PC-9 (cell line): ENCODE results near the gene MICAL3. TPM values are rescaled to one million over a fixed set of nuclear protein-coding genes. Genes with fewer than 3 reads are reported as not detected.

Source experiments
- BruUV-seq: library from RNA; stranded (reverse); fragments of 400-500 nt; replicated peaks from 2 replicates; lab custom pipeline; 2021; lab: Mats Ljungman, UMichigan
- CTCF ChIA-PET: fragments of 300-600 bp; sonication (Branson Sonifier 250); formaldehyde crosslinking; loops from one replicate; lab custom pipeline; 2022; ENCODE audit warnings: antibody characterized with exemption; lab: Charles Lee
- POLR2A ChIA-PET: fragments of 300-600 bp; sonication (Branson Sonifier 250); formaldehyde crosslinking; loops from one replicate; lab custom pipeline; 2022; ENCODE audit warnings: antibody characterized with exemption; ENCODE audit not compliant: unreplicated experiment; lab: Charles Lee
- DNase-seq, 2 experiments: peaks; one replicate each; pipeline versions ENCODE4 v3.0.0 to v3.0.0-alpha.2; 2015 to 2022; ENCODE audit warnings: mixed read lengths in 1 of 2
- H2AFZ ChIP-seq: fragments of 200-600 bp; sonication (generic); 2 replicates; pipeline ENCODE4 v1.8.1; 2017; ENCODE audit warnings: antibody characterized with exemption
- H3F3A ChIP-seq: fragments of 200-600 bp; sonication (generic); 2 replicates; pipeline ENCODE4 v1.8.1; 2017; ENCODE audit warnings: antibody characterized with exemption, mild to moderate bottlenecking, low read depth; ENCODE audit not compliant: insufficient read depth
- H3K27ac ChIP-seq: fragments of 200-600 bp; sonication (generic); 2 replicates; pipeline ENCODE4 v1.6.1; 2016; ENCODE audit warnings: mixed run types
- H3K27me3 ChIP-seq: fragments of 200-600 bp; sonication (generic); 2 replicates; pipeline ENCODE4 v1.6.1; 2016; ENCODE audit warnings: low read depth, mixed run types; ENCODE audit not compliant: insufficient read depth
- H3K36me3 ChIP-seq: fragments of 200-600 bp; sonication (generic); 2 replicates; pipeline ENCODE4 v1.6.1; 2016; ENCODE audit warnings: low read depth, mixed run types
- H3K4me1 ChIP-seq: fragments of 200-600 bp; sonication (generic); replicated peaks from 2 replicates; pipeline ENCODE4 v1.6.1; 2016; ENCODE audit warnings: mixed run types; ENCODE audit not compliant: insufficient read depth
- H3K4me2 ChIP-seq: fragments of 200-600 bp; sonication (generic); 2 replicates; pipeline ENCODE4 v1.6.1; 2017; ENCODE audit warnings: mixed run types
- H3K4me3 ChIP-seq: fragments of 200-600 bp; sonication (generic); 2 replicates; pipeline ENCODE4 v1.6.1; 2016; ENCODE audit warnings: mixed run types
- H3K79me2 ChIP-seq: fragments of 200-600 bp; sonication (generic); 2 replicates; pipeline ENCODE4 v1.6.1; 2017; ENCODE audit warnings: low read depth, mixed run types
- H3K9me2 ChIP-seq: fragments of 200-600 bp; sonication (generic); 2 replicates; pipeline ENCODE4 v1.8.1; 2017; ENCODE audit warnings: mild to moderate bottlenecking; ENCODE audit not compliant: insufficient read depth
- H3K9me3 ChIP-seq: fragments of 200-600 bp; sonication (generic); 2 replicates; pipeline ENCODE4 v1.8.1; 2016; ENCODE audit warnings: low read depth; ENCODE audit not compliant: insufficient read depth
- H4K20me1 ChIP-seq: fragments of 200-600 bp; sonication (generic); 2 replicates; pipeline ENCODE4 v1.8.1; 2017; ENCODE audit not compliant: insufficient read depth
- CTCF ChIP-seq: fragments of 200-600 bp; sonication (generic); conservative IDR thresholded peaks from 2 replicates; pipeline ENCODE4 v1.6.1; 2017; ENCODE audit warnings: mixed run types, antibody characterized with exemption, mild to moderate bottlenecking, moderate library complexity
- EZH2 ChIP-seq: fragments of 200-600 bp; sonication (generic); IDR thresholded peaks from 2 replicates; pipeline ENCODE4 v1.8.0; 2017; ENCODE audit warnings: antibody characterized with exemption, low read depth
- intact Hi-C: fragments of 100-400 bp; cut with micrococcal nuclease; formaldehyde crosslinking; loops from one replicate; pipeline ENCODE4 v1.10.0; 2022; ENCODE audit not compliant: unreplicated experiment
- total RNA-seq: library from RNA; stranded (reverse); gene quantifications from 2 replicates; pipeline ENCODE4 v1.2.3, GENCODE V29; 2021

MICAL3 gene
- total RNA-seq, 1 experiment from 2014 or later = 27.4 TPM

GRCh38 chr22:17844150-17844549, 180.2 kb downstream of the MICAL3 start:
- Histone ChIP-seq H4K20me1 (no peaks in the 10 kb centered on the region), H3K9me3 (no peaks in the 10 kb centered on the region), H3K4me2 (no peak overlapping the region), H3K4me3 (no peak overlapping the region), H3K4me1 (peaks cover 17% of the 10 kb centered on the region), H3F3A (peaks cover 13% of the 10 kb centered on the region), H2AFZ (no peak overlapping the region), H3K27me3 (no peaks in the 10 kb centered on the region), H3K79me2 (no peaks in the 10 kb centered on the region), H3K36me3 (no peaks in the 10 kb centered on the region), H3K9me2 (no peaks in the 10 kb centered on the region), H3K27ac (no peak overlapping the region)
- no peak for TF ChIP-seq CTCF
- TF ChIP-seq EZH2 = no peak
- ChIA-PET POLR2A (no interaction called here), CTCF (no interaction called here)
- intact Hi-C loops = no loop called here
- no peak for DNase-seq
- no TSS peak for BruUV-seq

- no peak for DNase-seq
- H3K27me3 ChIP-seq = no peaks in the 10 kb centered on the region
- no peaks in the 10 kb centered on the region for H3K9me3 ChIP-seq
- H3F3A ChIP-seq = peaks cover 6% of the 10 kb centered on the region; the same call in 1 of the 2 replicates
- H2AFZ ChIP-seq = no peak overlapping the region
- ChIA-PET POLR2A (no interaction called here), CTCF (no interaction called here)
- H3K36me3 ChIP-seq = no peaks in the 10 kb centered on the region
- TF ChIP-seq CTCF (no peak), EZH2 (no peak)
- H3K4me2 ChIP-seq = no peak overlapping the region
- no peaks in the 10 kb centered on the region for H3K79me2 ChIP-seq
- BruUV-seq = no TSS peak
- no peaks in the 10 kb centered on the region for H4K20me1 ChIP-seq
- no peaks in the 10 kb centered on the region for H3K9me2 ChIP-seq
- no peak overlapping the region for H3K4me3 ChIP-seq
- intact Hi-C loops = no loop called here
- peaks cover 13% of the 10 kb centered on the region for H3K4me1 ChIP-seq
- no peak overlapping the region for H3K27ac ChIP-seq
These were observed 182.0 kb downstream of the MICAL3 start for GRCh38 chr22:17842386-17842785.

GRCh38 chr22:17841836-17842235, 182.5 kb downstream of the MICAL3 start:
- H4K20me1 ChIP-seq = no peaks in the 10 kb centered on the region
- TF ChIP-seq EZH2 = no peak
- no peak for TF ChIP-seq CTCF
- no peaks in the 10 kb centered on the region for H3K27me3 ChIP-seq
- H3K4me1 ChIP-seq = peaks cover 9% of the 10 kb centered on the region
- H3K27ac ChIP-seq = no peak overlapping the region
- H3K79me2 ChIP-seq = no peaks in the 10 kb centered on the region
- H3K36me3 ChIP-seq = no peaks in the 10 kb centered on the region
- H3K4me2 ChIP-seq = no peak overlapping the region
- H3K9me3 ChIP-seq = no peaks in the 10 kb centered on the region
- CTCF ChIA-PET = no interaction called here
- no peak overlapping the region for H2AFZ ChIP-seq
- DNase-seq = no peak
- H3K9me2 ChIP-seq = no peaks in the 10 kb centered on the region
- POLR2A ChIA-PET = no interaction called here
- intact Hi-C loops = no loop called here
- no peak overlapping the region for H3K4me3 ChIP-seq
- no TSS peak for BruUV-seq
- peaks cover 2% of the 10 kb centered on the region; the same call in 1 of the 2 replicates for H3F3A ChIP-seq
